COR-L47 (cell line): ENCODE data around the gene GPC6.

Experiments used
- DNase-seq: peaks from one replicate; lab custom pipeline; 2025; lab: John Stamatoyannopoulos, UW

Gene GPC6

DNA sequence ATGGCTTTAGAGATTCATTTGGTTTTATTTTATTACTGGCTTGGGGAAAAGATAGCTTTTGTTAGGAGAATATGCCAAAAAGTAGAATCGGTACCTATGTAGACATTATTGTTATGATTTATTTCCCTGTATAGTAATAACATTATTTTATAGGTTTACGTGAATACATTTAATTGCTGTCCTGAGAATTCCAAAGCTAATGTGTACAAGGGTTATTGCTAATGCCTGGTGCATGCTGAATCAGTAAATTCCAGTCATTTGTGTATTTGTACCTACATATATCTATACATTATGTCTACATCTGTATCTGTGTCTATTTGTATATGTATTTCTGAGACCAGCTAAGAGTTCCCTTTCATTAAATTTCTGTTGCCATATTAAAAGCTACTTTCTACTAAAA is 550.9 kb downstream of the GPC6 start:
- DNase-seq, result no peak

DNA sequence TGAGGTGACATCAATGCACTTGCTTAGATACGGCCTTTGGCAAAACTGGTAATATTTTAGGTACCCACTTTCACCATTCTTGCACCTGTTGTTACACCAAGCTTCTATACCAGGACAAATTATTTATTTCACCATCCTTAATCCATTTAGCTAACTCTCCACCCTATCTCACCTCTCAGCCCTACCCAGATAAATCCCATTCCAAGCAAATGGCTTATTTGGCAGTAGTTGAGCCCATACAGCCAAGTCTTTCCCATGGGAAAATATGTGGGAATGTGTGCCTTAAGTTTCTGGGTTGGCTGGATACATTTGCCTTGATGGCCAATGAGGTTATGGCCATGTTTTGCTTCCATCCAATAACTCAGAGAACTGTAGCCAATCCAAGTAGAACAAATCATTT is 551.9 kb downstream of the GPC6 start:
- DNase-seq, result no peak

GRCh38 chr13:93784191-93784590 is 557.6 kb downstream of the GPC6 start:
- DNase-seq, result no peak

DNA sequence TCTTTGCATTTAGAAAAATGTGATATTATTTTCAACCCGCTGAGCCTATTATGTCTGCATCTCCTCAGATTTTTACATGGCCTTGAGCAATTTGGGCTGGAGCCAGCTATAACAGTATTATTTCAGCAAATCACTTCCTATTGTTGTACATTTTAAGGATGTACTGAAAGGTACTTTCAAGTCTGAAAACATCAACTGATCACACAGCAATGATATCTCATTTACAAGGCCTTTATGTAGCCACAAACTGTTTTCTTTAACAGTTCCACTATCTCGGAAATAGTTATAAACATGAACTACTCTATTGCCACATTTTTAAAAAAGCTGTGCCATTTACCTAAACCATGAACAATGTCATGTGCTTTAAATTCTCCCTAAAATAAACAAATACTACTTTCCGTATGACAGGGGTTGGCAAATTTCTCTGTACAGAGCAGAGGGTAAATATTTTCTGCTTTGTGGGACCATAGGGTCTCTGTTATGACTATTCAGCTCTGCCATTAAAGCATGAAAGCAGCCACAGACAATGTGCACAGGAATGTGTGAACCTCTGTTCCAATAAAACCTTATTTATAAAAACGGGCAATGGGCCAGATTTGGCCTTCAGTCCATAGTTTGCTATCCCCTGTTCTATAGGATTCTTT is 560.4 kb downstream of the GPC6 start:
- DNase-seq, result peak; percentile 68

GRCh38 chr13:93788456-93788855 is 561.8 kb downstream of the GPC6 start:
- no peak for DNase-seq

- DNase-seq, result no peak
Observed at GRCh38 chr13:93789058-93789457, 562.5 kb downstream of the GPC6 start.

- DNase-seq, result no peak
Observed at GRCh38 chr13:93794197-93794885, 567.7 kb downstream of the GPC6 start.

GRCh38 chr13:93797463-93797862 is 570.9 kb downstream of the GPC6 start:
- no peak for DNase-seq

DNA sequence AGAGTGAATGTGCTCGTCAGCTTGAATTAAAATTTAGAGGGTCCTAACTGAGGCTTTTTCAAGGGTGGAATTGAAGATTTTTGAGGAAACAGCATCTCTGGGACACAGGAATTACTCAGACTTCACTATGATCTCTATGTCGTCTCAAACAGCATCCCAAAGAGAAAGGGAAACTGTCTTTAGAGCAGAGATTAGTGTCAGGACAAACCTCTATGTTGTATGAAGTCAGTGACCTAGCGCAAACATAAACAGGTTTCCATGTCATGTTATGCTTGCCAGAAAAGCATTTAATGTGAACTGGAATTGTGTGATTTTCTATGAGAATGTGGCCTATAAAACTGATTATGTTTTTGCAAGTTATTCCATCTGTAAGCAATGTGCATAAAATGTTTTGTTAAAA is 573.7 kb downstream of the GPC6 start:
- no peak for DNase-seq

GRCh38 chr13:93805736-93806135 is 579.1 kb downstream of the GPC6 start:
- no peak for DNase-seq

DNA sequence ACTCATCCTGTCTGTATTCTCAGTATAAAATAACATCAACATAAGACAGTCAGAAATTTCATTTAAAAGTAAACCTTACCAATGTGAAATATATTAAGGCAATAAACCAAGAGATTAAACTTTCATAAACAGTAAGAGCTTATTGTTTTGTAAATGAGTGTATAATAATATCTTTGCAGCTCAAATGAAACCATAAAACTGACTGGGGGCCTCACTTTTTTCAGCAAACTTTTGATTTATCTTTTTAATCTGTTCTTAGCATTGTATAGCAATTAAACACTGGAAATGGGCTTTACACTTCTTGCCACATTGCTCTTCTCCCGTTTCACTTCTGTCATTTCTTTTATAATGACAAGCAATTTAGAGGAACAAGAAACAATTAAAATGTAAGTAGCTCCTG is 580.3 kb downstream of the GPC6 start:
- DNase-seq, result no peak

- no peak for DNase-seq
Observed at GRCh38 chr13:93810264-93810663, 583.7 kb downstream of the GPC6 start.

DNA sequence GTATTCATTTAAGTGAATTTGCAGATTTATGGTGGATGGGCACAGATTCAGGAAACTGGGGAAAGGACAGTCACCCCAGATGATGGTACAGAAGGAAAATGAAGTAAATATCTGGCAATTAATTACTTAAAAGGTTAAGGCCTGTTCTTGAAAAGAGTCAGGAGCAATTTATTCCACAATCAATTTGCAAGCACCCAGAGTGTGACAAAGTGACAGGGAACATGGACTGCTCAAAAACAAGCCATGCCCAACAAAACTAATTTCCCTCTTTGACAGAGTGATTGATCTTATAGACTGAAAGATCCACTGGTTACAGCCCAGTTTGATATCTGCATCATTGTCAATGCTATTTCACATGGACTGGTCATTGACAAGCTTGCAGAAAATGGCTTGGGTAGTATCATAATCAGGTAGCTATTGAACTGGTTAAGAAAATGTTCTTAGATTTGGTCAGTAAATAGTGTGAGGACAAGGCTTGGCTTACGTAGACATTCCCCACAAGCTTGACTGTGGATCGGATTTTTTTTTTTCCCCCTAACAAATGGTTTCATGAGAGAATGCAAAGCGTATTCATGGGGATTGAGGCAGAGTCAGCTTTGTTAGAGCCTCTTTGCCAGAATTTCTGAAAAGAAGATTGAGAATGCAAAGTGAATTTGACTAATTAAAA is 584.6 kb downstream of the GPC6 start:
- DNase-seq, result no peak

- DNase-seq, result no peak
Observed at GRCh38 chr13:93811738-93812112, 585.1 kb downstream of the GPC6 start.

DNA sequence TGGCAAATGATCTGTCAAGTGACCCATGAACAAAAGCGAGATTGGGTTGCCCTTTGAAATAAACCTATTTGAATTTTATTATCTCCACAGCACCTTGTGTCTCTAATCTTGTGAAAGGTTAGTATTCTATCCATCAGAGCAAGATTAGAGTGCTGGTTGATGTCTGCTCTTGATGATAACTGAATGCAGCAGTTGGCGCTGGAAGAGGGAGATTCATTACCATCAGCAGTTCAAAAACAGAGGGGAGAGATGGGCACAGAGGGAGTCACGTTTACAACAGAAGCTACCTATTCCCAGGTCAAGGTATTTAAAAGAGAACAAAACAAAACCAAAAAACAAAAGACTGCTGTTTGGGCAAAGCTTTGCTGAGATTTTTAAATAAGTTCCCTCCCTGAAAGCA is 588.1 kb downstream of the GPC6 start:
- DNase-seq, result no peak

- no peak for DNase-seq
Observed at GRCh38 chr13:93818345-93818744, 591.7 kb downstream of the GPC6 start.

GRCh38 chr13:93819331-93819890 is 592.8 kb downstream of the GPC6 start:
- DNase-seq, result no peak

GRCh38 chr13:93824286-93824685 is 597.7 kb downstream of the GPC6 start:
- no peak for DNase-seq

GRCh38 chr13:93834051-93834450 is 607.4 kb downstream of the GPC6 start:
- no peak for DNase-seq

DNA sequence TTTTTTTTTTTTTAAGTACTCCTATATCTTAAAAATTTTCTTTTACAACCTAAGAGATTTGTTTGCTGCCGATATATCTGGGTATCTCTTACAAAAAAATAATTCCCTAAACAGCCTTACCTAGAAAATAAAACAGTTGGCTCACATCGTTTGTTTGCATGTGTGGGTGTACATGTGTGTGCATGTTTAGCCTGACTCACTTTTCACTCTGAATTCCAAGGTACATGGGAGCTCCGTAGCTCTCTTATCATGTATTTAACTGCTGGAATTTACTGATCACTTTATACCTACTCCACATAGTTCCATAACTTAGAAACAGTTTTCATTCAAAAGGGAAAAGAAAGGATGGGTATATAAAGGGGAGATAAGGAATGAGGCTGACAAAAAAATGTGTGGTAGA is 616.5 kb downstream of the GPC6 start:
- no peak for DNase-seq

- no peak for DNase-seq
Observed at GRCh38 chr13:93847162-93847561, 620.6 kb downstream of the GPC6 start.

DNA sequence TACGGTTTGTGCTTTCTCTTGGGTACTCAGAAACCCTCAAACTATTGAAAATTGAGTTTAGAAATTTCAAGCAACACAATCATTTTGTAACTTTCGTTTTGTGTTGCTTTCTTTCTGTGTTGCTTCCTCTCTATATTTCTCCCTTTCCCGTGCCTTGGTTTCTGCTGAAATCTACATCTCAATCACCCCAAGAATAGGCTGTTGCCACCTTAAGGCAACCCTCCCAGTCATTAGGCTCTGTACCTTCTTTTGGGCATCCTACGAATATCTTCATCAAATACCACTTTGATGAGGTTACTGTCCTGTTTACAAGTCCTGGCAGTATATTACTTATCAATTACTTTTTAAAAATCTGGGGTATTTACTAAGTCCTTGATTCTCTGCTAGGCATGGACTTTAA is 621.6 kb downstream of the GPC6 start:
- DNase-seq, result no peak

GRCh38 chr13:93851236-93851635 is 624.6 kb downstream of the GPC6 start:
- peak; percentile 77 for DNase-seq
